NB4 (cell line): ENCODE data around the gene GALNT3.

Source experiments
- CTCF ChIP-seq: IDR thresholded peaks from one replicate; pipeline ENCODE4 v1.5.1; 2012; ENCODE audit warnings: low read depth, low read length
- MYC ChIP-seq: IDR thresholded peaks from 2 replicates; pipeline ENCODE4 v1.6.1; 2011; ENCODE audit warnings: low read depth, low read length
- POLR2A ChIP-seq: IDR thresholded peaks from 2 replicates; pipeline ENCODE4 v1.6.1; 2011; ENCODE audit warnings: mild to moderate bottlenecking; ENCODE audit not compliant: insufficient read length; ENCODE audit errors: extremely low read depth

GRCh38 chr2:165843351-165843750 is 49.3 kb upstream of the GALNT3 start:
- TF ChIP-seq CTCF, result no peak
- TF ChIP-seq POLR2A, result no peak
- no peak for TF ChIP-seq MYC
